GM18519 (cell line): ENCODE measurements around the gene PSPC1.
"Not testable (repeated sequence)": the region's sequence is repeated elsewhere in the genome, so short reads cannot be mapped to it uniquely, and the experiment has no call there.

ENCODE experiments used
- ATAC-seq: cut with Tn5 transposase; IDR thresholded peaks from one replicate; pipeline ENCODE4 v1.9.1; 2021; ENCODE audit warnings: mild to moderate bottlenecking, moderate library complexity; ENCODE audit not compliant: unreplicated experiment, low FRiP score

Gene PSPC1

GRCh38 chr13:19782727-19783682 lies at the start of gene PSPC1:
Gene PSPC1, minus strand, starts transcription at chr13:19782945. Its CDS starts 188 bp downstream, at chr13:19782757.
- ATAC-seq: peak; percentile 68

- ATAC-seq: no peak
Measured at GRCh38 chr13:19822673-19823072, 39.9 kb upstream of the PSPC1 start.

GRCh38 chr13:19818223-19818842 lies 35.6 kb upstream of the PSPC1 start:
- no peak for ATAC-seq

- no peak for ATAC-seq
Measured at GRCh38 chr13:19817510-19818158, 34.9 kb upstream of the PSPC1 start.

GRCh38 chr13:19817106-19817505 lies 34.4 kb upstream of the PSPC1 start:
- ATAC-seq: no peak

- not testable (repeated sequence) for ATAC-seq
Measured at GRCh38 chr13:19815842-19816241, 33.1 kb upstream of the PSPC1 start.

GRCh38 chr13:19810996-19811881 lies 28.5 kb upstream of the PSPC1 start:
- no peak for ATAC-seq

- ATAC-seq: no peak
Measured at GRCh38 chr13:19810151-19810550, 27.4 kb upstream of the PSPC1 start.

GRCh38 chr13:19805765-19806164 lies 23.0 kb upstream of the PSPC1 start:
- ATAC-seq: no peak

GRCh38 chr13:19795956-19796355 lies 13.2 kb upstream of the PSPC1 start:
- no peak for ATAC-seq

- ATAC-seq: no peak
Measured at GRCh38 chr13:19794631-19795030, 11.9 kb upstream of the PSPC1 start.

GRCh38 chr13:19791953-19792537 lies 9.3 kb upstream of the PSPC1 start:
- no peak for ATAC-seq

GRCh38 chr13:19782049-19782726 lies 557 bp downstream of the PSPC1 start:
- peak; percentile 19 for ATAC-seq

- no peak for ATAC-seq
Measured at GRCh38 chr13:19781526-19781925, 1.2 kb downstream of the PSPC1 start.

GRCh38 chr13:19780753-19781418 lies 1.9 kb downstream of the PSPC1 start:
- not testable (repeated sequence) for ATAC-seq

GRCh38 chr13:19772306-19772705 lies 10.4 kb downstream of the PSPC1 start:
- ATAC-seq: no peak

GRCh38 chr13:19769854-19770253 lies 12.9 kb downstream of the PSPC1 start:
- ATAC-seq: no peak

- no peak for ATAC-seq
Measured at GRCh38 chr13:19767966-19768365, 14.8 kb downstream of the PSPC1 start.

GRCh38 chr13:19766591-19766990 lies 16.2 kb downstream of the PSPC1 start:
- no peak for ATAC-seq
